GM10847 (cell line): ENCODE results near the gene ALDH3A1.

Experiments
- POLR2A ChIP-seq: IDR thresholded peaks from 2 replicates; pipeline ENCODE4 v1.6.1; 2011; ENCODE audit not compliant: insufficient read length; ENCODE audit errors: extremely low read depth

Gene ALDH3A1

GRCh38 chr17:19748807-19749193, 702 bp upstream of the ALDH3A1 start:
- TF ChIP-seq POLR2A: no peak

- TF ChIP-seq POLR2A: no peak
Measured at GRCh38 chr17:19747159-19747719, 859 bp downstream of the ALDH3A1 start.

GRCh38 chr17:19746517-19746916, 1.6 kb downstream of the ALDH3A1 start:
- TF ChIP-seq POLR2A: no peak

- no peak for TF ChIP-seq POLR2A
Measured at GRCh38 chr17:19744922-19745757, 3.0 kb downstream of the ALDH3A1 start.

- TF ChIP-seq POLR2A: no peak
Measured at GRCh38 chr17:19744492-19744891, 3.6 kb downstream of the ALDH3A1 start.

- TF ChIP-seq POLR2A: no peak
Measured at GRCh38 chr17:19743101-19744100, 4.7 kb downstream of the ALDH3A1 start.

GRCh38 chr17:19742495-19742894, 5.6 kb downstream of the ALDH3A1 start:
- no peak for TF ChIP-seq POLR2A

- no peak for TF ChIP-seq POLR2A
Measured at GRCh38 chr17:19741832-19742457, 6.2 kb downstream of the ALDH3A1 start.

- no peak for TF ChIP-seq POLR2A
Measured at GRCh38 chr17:19740933-19741332, 7.2 kb downstream of the ALDH3A1 start.

- TF ChIP-seq POLR2A: no peak
Measured at GRCh38 chr17:19739241-19740201, 8.6 kb downstream of the ALDH3A1 start.

GRCh38 chr17:19738757-19739156, 9.3 kb downstream of the ALDH3A1 start:
- TF ChIP-seq POLR2A: no peak

GRCh38 chr17:19738073-19738449, 10.0 kb downstream of the ALDH3A1 start:
- no peak for TF ChIP-seq POLR2A

- no peak for TF ChIP-seq POLR2A
Measured at GRCh38 chr17:19737305-19738072, 10.6 kb downstream of the ALDH3A1 start.

GRCh38 chr17:19736071-19736470, 12.0 kb downstream of the ALDH3A1 start:
- TF ChIP-seq POLR2A: no peak
